ENCODE data around the gene MYRIP.

MYRIP gene

GRCh38 chr3:40120806-40121205 is 311.4 kb downstream of the MYRIP start:
- Histone ChIP-seq H3K14ac (ENCODE audit: low read length in 2 of 2) (no peak overlapping the region), H3K79me1 (replicated peaks; ENCODE audit: low read length, poor library complexity, severe bottlenecking) (peaks cover 2% of the 10 kb centered on the region), H2AK5ac (ENCODE audit: low read length, severe bottlenecking) (peak overlapping the region; percentile 100), H2BK12ac (ENCODE audit: low read length in 2 of 2) (no peak overlapping the region), H3K4me3 (ENCODE audit: insufficient read depth in 1 of 2, low read depth in 1 of 2, low read length in 2 of 2) (peak overlapping the region in 1 of 2 experiments; percentile 24), H3K36me3 (ENCODE audit: control insufficient read depth in 1 of 2, insufficient read depth in 2 of 2, low read depth in 1 of 2, low read length in 2 of 2) (no peaks in the 10 kb centered on the region), H3K9me3 (ENCODE audit: control insufficient read depth, low read length) (no peaks in the 10 kb centered on the region), H3K9ac (ENCODE audit: low read length) (peak overlapping the region; percentile 37), H4K91ac (ENCODE audit: low read length) (no peak overlapping the region), H3K23ac (ENCODE audit: low read length in 2 of 2) (no peak overlapping the region), H2BK120ac (ENCODE audit: low read depth, low read length) (no peak overlapping the region), H2BK15ac (ENCODE audit: low read depth, poor library complexity, severe bottlenecking) (no peak overlapping the region), H2AFZ (ENCODE audit: low read depth, low read length) (no peak overlapping the region), H3K27me3 (ENCODE audit: control insufficient read depth in 1 of 2, insufficient read depth in 1 of 2, low read length in 2 of 2) (no peaks in the 10 kb centered on the region), H3K18ac (ENCODE audit: low read depth in 1 of 2, low read length in 2 of 2) (no peak overlapping the region), H4K8ac (ENCODE audit: low read length) (no peak overlapping the region), H3K27ac (ENCODE audit: low read length, poor library complexity, severe bottlenecking) (peak overlapping the region; percentile 73), H2BK5ac (ENCODE audit: low read depth, low read length, poor library complexity, severe bottlenecking) (peak overlapping the region; percentile 37), H3K4ac (ENCODE audit: low read depth in 1 of 2, low read length in 2 of 2) (no peak overlapping the region), H3K4me2 (ENCODE audit: low read length, poor library complexity, severe bottlenecking) (peak overlapping the region; percentile 44), H3K4me1 (ENCODE audit: control insufficient read depth, insufficient read depth, low read depth, low read length) (peaks cover 12% of the 10 kb centered on the region)
- WGBS = 40% methylated on average over 2 of the region's 3 CpGs
- peak; percentile 15 for DNase-seq

DNA sequence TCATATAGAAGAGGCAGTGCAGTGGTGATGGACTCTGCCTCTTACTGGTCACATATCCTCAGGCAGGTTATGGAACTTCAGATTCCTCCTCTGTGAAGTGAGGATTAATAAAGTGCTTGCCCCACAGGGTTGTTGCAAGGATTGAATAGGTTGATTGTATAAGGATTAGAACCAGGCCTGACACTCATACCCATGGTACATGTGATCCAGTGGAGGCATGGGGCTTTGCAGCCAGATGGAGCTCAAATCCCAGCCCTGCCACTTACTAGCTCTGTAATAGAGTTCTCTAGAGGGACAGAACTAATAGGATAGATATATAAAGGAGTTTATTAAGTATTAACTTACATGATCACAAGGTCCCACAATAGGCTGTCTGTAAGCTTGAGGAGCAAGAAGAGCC is 315.5 kb downstream of the MYRIP start:
- no peak overlapping the region for H4K8ac ChIP-seq (ENCODE audit: low read length)
- H2AK5ac ChIP-seq (ENCODE audit: low read length, severe bottlenecking) = peak overlapping the region; percentile 37
- H3K27ac ChIP-seq (ENCODE audit: low read length, poor library complexity, severe bottlenecking) = no peak overlapping the region
- no peak overlapping the region for H2BK120ac ChIP-seq (ENCODE audit: low read depth, low read length)
- H2BK12ac ChIP-seq (ENCODE audit: low read length in 2 of 2) = no peak overlapping the region
- peaks cover 2% of the 10 kb centered on the region for H3K79me1 ChIP-seq (replicated peaks; ENCODE audit: low read length, poor library complexity, severe bottlenecking)
- no peaks in the 10 kb centered on the region for H3K27me3 ChIP-seq (ENCODE audit: control insufficient read depth in 1 of 2, insufficient read depth in 1 of 2, low read length in 2 of 2)
- H3K36me3 ChIP-seq (ENCODE audit: control insufficient read depth in 1 of 2, insufficient read depth in 2 of 2, low read depth in 1 of 2, low read length in 2 of 2) = no peaks in the 10 kb centered on the region
- no peak overlapping the region for H2BK15ac ChIP-seq (ENCODE audit: low read depth, poor library complexity, severe bottlenecking)
- no peaks in the 10 kb centered on the region for H3K9me3 ChIP-seq (ENCODE audit: control insufficient read depth, low read length)
- H3K4ac ChIP-seq (ENCODE audit: low read depth in 1 of 2, low read length in 2 of 2) = no peak overlapping the region
- no peak overlapping the region for H3K9ac ChIP-seq (ENCODE audit: low read length)
- peaks cover 10% of the 10 kb centered on the region for H3K4me1 ChIP-seq (ENCODE audit: control insufficient read depth, insufficient read depth, low read depth, low read length)
- H2BK5ac ChIP-seq (ENCODE audit: low read depth, low read length, poor library complexity, severe bottlenecking) = no peak overlapping the region
- DNase-seq = no peak
- no peak overlapping the region for H3K14ac ChIP-seq (ENCODE audit: low read length in 2 of 2)
- H2AFZ ChIP-seq (ENCODE audit: low read depth, low read length) = no peak overlapping the region
- no peak overlapping the region for H4K91ac ChIP-seq (ENCODE audit: low read length)
- H3K23ac ChIP-seq (ENCODE audit: low read length in 2 of 2) = no peak overlapping the region
- no peak overlapping the region for H3K4me2 ChIP-seq (ENCODE audit: low read length, poor library complexity, severe bottlenecking)
- no peak overlapping the region for H3K18ac ChIP-seq (ENCODE audit: low read depth in 1 of 2, low read length in 2 of 2)
- no peak overlapping the region for H3K4me3 ChIP-seq (ENCODE audit: insufficient read depth in 1 of 2, low read depth in 1 of 2, low read length in 2 of 2)

- Histone ChIP-seq H3K18ac (ENCODE audit: low read depth in 1 of 2, low read length in 2 of 2) (no peak overlapping the region), H3K9ac (ENCODE audit: low read length) (no peak overlapping the region), H2AK5ac (ENCODE audit: low read length, severe bottlenecking) (no peak overlapping the region), H3K36me3 (ENCODE audit: control insufficient read depth in 1 of 2, insufficient read depth in 2 of 2, low read depth in 1 of 2, low read length in 2 of 2) (no peaks in the 10 kb centered on the region), H3K27me3 (ENCODE audit: control insufficient read depth in 1 of 2, insufficient read depth in 1 of 2, low read length in 2 of 2) (no peaks in the 10 kb centered on the region), H3K23ac (ENCODE audit: low read length in 2 of 2) (no peak overlapping the region), H2BK15ac (ENCODE audit: low read depth, poor library complexity, severe bottlenecking) (no peak overlapping the region), H2AFZ (ENCODE audit: low read depth, low read length) (no peak overlapping the region), H3K9me3 (ENCODE audit: control insufficient read depth, low read length) (no peaks in the 10 kb centered on the region), H3K4me1 (ENCODE audit: control insufficient read depth, insufficient read depth, low read depth, low read length) (peaks cover 3% of the 10 kb centered on the region), H3K4ac (ENCODE audit: low read depth in 1 of 2, low read length in 2 of 2) (no peak overlapping the region), H3K27ac (ENCODE audit: low read length, poor library complexity, severe bottlenecking) (no peak overlapping the region), H4K91ac (ENCODE audit: low read length) (no peak overlapping the region), H3K4me2 (ENCODE audit: low read length, poor library complexity, severe bottlenecking) (no peak overlapping the region), H2BK120ac (ENCODE audit: low read depth, low read length) (no peak overlapping the region), H2BK5ac (ENCODE audit: low read depth, low read length, poor library complexity, severe bottlenecking) (no peak overlapping the region), H4K8ac (ENCODE audit: low read length) (no peak overlapping the region), H3K4me3 (ENCODE audit: insufficient read depth in 1 of 2, low read depth in 1 of 2, low read length in 2 of 2) (no peak overlapping the region), H3K79me1 (replicated peaks; ENCODE audit: low read length, poor library complexity, severe bottlenecking) (no peaks in the 10 kb centered on the region), H3K14ac (ENCODE audit: low read length in 2 of 2) (no peak overlapping the region), H2BK12ac (ENCODE audit: low read length in 2 of 2) (no peak overlapping the region)
- DNase-seq = no peak
- WGBS = 55% methylated on average over 2 of the region's 2 CpGs
Observed at GRCh38 chr3:40128166-40128565, 318.8 kb downstream of the MYRIP start.

- Histone ChIP-seq H3K4me3 (ENCODE audit: insufficient read depth in 1 of 2, low read depth in 1 of 2, low read length in 2 of 2) (no peak overlapping the region), H3K27me3 (ENCODE audit: control insufficient read depth in 1 of 2, insufficient read depth in 1 of 2, low read length in 2 of 2) (no peaks in the 10 kb centered on the region), H2BK5ac (ENCODE audit: low read depth, low read length, poor library complexity, severe bottlenecking) (no peak overlapping the region), H2BK15ac (ENCODE audit: low read depth, poor library complexity, severe bottlenecking) (no peak overlapping the region), H2AK5ac (ENCODE audit: low read length, severe bottlenecking) (no peak overlapping the region), H3K79me1 (replicated peaks; ENCODE audit: low read length, poor library complexity, severe bottlenecking) (no peaks in the 10 kb centered on the region), H3K18ac (ENCODE audit: low read depth in 1 of 2, low read length in 2 of 2) (no peak overlapping the region), H3K4me2 (ENCODE audit: low read length, poor library complexity, severe bottlenecking) (no peak overlapping the region), H3K9ac (ENCODE audit: low read length) (no peak overlapping the region), H3K23ac (ENCODE audit: low read length in 2 of 2) (no peak overlapping the region), H3K27ac (ENCODE audit: low read length, poor library complexity, severe bottlenecking) (no peak overlapping the region), H3K4ac (ENCODE audit: low read depth in 1 of 2, low read length in 2 of 2) (no peak overlapping the region), H4K8ac (ENCODE audit: low read length) (no peak overlapping the region), H3K14ac (ENCODE audit: low read length in 2 of 2) (peak overlapping the region in 1 of 2 experiments; percentile 48), H3K9me3 (ENCODE audit: control insufficient read depth, low read length) (no peaks in the 10 kb centered on the region), H4K91ac (ENCODE audit: low read length) (no peak overlapping the region), H2AFZ (ENCODE audit: low read depth, low read length) (no peak overlapping the region), H3K36me3 (ENCODE audit: control insufficient read depth in 1 of 2, insufficient read depth in 2 of 2, low read depth in 1 of 2, low read length in 2 of 2) (no peaks in the 10 kb centered on the region), H3K4me1 (ENCODE audit: control insufficient read depth, insufficient read depth, low read depth, low read length) (peaks cover 3% of the 10 kb centered on the region), H2BK120ac (ENCODE audit: low read depth, low read length) (no peak overlapping the region), H2BK12ac (ENCODE audit: low read length in 2 of 2) (no peak overlapping the region)
- no peak for DNase-seq
- no CpG with 5 or more reads among the region's 3 CpGs for WGBS
Observed at GRCh38 chr3:40129510-40129909, 320.1 kb downstream of the MYRIP start.
